Measurements from ENCODE around the gene AADACL4. TPM values are rescaled to one million over a fixed set of nuclear protein-coding genes. Genes with fewer than 3 reads are reported as not detected.

AADACL4 gene
- total RNA-seq, 1 donor from 2014 or later: not detected

- Histone ChIP-seq H3K4me1 (ENCODE audit: control insufficient read depth in 3 of 3, insufficient read depth in 3 of 3, low read length in 3 of 3) (peaks cover 36 to 47% (median 42%) of the 10 kb centered on the region in 3 donors), H3K4me3 (ENCODE audit: low read length in 3 of 3) (no peak overlapping the region), H3K27ac (ENCODE audit: low read depth, low read length) (no peak overlapping the region), H3K36me3 (ENCODE audit: control insufficient read depth in 3 of 3, insufficient read depth in 3 of 3, low read length in 3 of 3) (peaks cover 10 to 29% (median 18%) of the 10 kb centered on the region in 3 donors), H3K27me3 (ENCODE audit: control insufficient read depth in 3 of 3, insufficient read depth in 3 of 3, low read length in 3 of 3) (no peaks in the 10 kb centered on the region), H3K9me3 (ENCODE audit: control insufficient read depth in 3 of 3, low read length in 3 of 3) (no peaks in the 10 kb centered on the region), H3K9ac (ENCODE audit: low read depth in 1 of 3, low read length in 3 of 3) (no peak overlapping the region)
Observed at GRCh38 chr1:12610305-12610935, 33.5 kb upstream of the AADACL4 start.

GRCh38 chr1:12610941-12611340 is 32.9 kb upstream of the AADACL4 start:
- H3K9ac ChIP-seq (ENCODE audit: low read depth in 1 of 3, low read length in 3 of 3): no peak overlapping the region
- H3K9me3 ChIP-seq (ENCODE audit: control insufficient read depth in 3 of 3, low read length in 3 of 3): no peaks in the 10 kb centered on the region
- H3K4me3 ChIP-seq (ENCODE audit: low read length in 3 of 3): no peak overlapping the region
- no peak overlapping the region for H3K27ac ChIP-seq (ENCODE audit: low read depth, low read length)
- no peaks in the 10 kb centered on the region for H3K27me3 ChIP-seq (ENCODE audit: control insufficient read depth in 3 of 3, insufficient read depth in 3 of 3, low read length in 3 of 3)
- peaks cover 41 to 52% (median 46%) of the 10 kb centered on the region in 3 donors for H3K4me1 ChIP-seq (ENCODE audit: control insufficient read depth in 3 of 3, insufficient read depth in 3 of 3, low read length in 3 of 3)
- peaks cover 10 to 29% (median 18%) of the 10 kb centered on the region in 3 donors for H3K36me3 ChIP-seq (ENCODE audit: control insufficient read depth in 3 of 3, insufficient read depth in 3 of 3, low read length in 3 of 3)

- Histone ChIP-seq H3K27ac (ENCODE audit: low read depth, low read length) (no peak overlapping the region), H3K9me3 (ENCODE audit: control insufficient read depth in 3 of 3, low read length in 3 of 3) (no peaks in the 10 kb centered on the region), H3K4me3 (ENCODE audit: low read length in 3 of 3) (no peak overlapping the region), H3K27me3 (ENCODE audit: control insufficient read depth in 3 of 3, insufficient read depth in 3 of 3, low read length in 3 of 3) (no peaks in the 10 kb centered on the region), H3K36me3 (ENCODE audit: control insufficient read depth in 3 of 3, insufficient read depth in 3 of 3, low read length in 3 of 3) (peaks cover 6 to 27% (median 18%) of the 10 kb centered on the region in 3 donors), H3K4me1 (ENCODE audit: control insufficient read depth in 3 of 3, insufficient read depth in 3 of 3, low read length in 3 of 3) (peaks cover 42 to 55% (median 47%) of the 10 kb centered on the region in 3 donors), H3K9ac (ENCODE audit: low read depth in 1 of 3, low read length in 3 of 3) (no peak overlapping the region)
Observed at GRCh38 chr1:12613180-12613579, 30.7 kb upstream of the AADACL4 start.

GRCh38 chr1:12614402-12615158 is 29.3 kb upstream of the AADACL4 start:
- H3K27me3 ChIP-seq (ENCODE audit: control insufficient read depth in 3 of 3, insufficient read depth in 3 of 3, low read length in 3 of 3): no peaks in the 10 kb centered on the region
- peaks cover 40 to 55% (median 47%) of the 10 kb centered on the region in 3 donors for H3K4me1 ChIP-seq (ENCODE audit: control insufficient read depth in 3 of 3, insufficient read depth in 3 of 3, low read length in 3 of 3)
- peaks cover 6 to 22% (median 18%) of the 10 kb centered on the region in 3 donors for H3K36me3 ChIP-seq (ENCODE audit: control insufficient read depth in 3 of 3, insufficient read depth in 3 of 3, low read length in 3 of 3)
- H3K4me3 ChIP-seq (ENCODE audit: low read length in 3 of 3): peak overlapping the region; percentile 68 to 83 (median 81)
- H3K9me3 ChIP-seq (ENCODE audit: control insufficient read depth in 3 of 3, low read length in 3 of 3): no peaks in the 10 kb centered on the region
- peak overlapping the region; percentile 98 for H3K27ac ChIP-seq (ENCODE audit: low read depth, low read length)
- H3K9ac ChIP-seq (ENCODE audit: low read depth in 1 of 3, low read length in 3 of 3): peak overlapping the region; percentile 95 to 97 (median 95)

- Histone ChIP-seq H3K9ac (ENCODE audit: low read depth in 1 of 3, low read length in 3 of 3) (peak overlapping the region; percentile 95 to 97 (median 95)), H3K27ac (ENCODE audit: low read depth, low read length) (peak overlapping the region; percentile 98), H3K27me3 (ENCODE audit: control insufficient read depth in 3 of 3, insufficient read depth in 3 of 3, low read length in 3 of 3) (no peaks in the 10 kb centered on the region), H3K4me3 (ENCODE audit: low read length in 3 of 3) (peak overlapping the region; percentile 68 to 83 (median 81)), H3K4me1 (ENCODE audit: control insufficient read depth in 3 of 3, insufficient read depth in 3 of 3, low read length in 3 of 3) (peaks cover 45 to 59% (median 51%) of the 10 kb centered on the region in 3 donors), H3K9me3 (ENCODE audit: control insufficient read depth in 3 of 3, low read length in 3 of 3) (no peaks in the 10 kb centered on the region), H3K36me3 (ENCODE audit: control insufficient read depth in 3 of 3, insufficient read depth in 3 of 3, low read length in 3 of 3) (peaks cover 5 to 18% (median 16%) of the 10 kb centered on the region in 3 donors)
Observed at GRCh38 chr1:12615159-12615864, 28.6 kb upstream of the AADACL4 start.

GRCh38 chr1:12615865-12616708 is 27.8 kb upstream of the AADACL4 start:
- Histone ChIP-seq H3K9me3 (ENCODE audit: control insufficient read depth in 3 of 3, low read length in 3 of 3) (no peaks in the 10 kb centered on the region), H3K9ac (ENCODE audit: low read depth in 1 of 3, low read length in 3 of 3) (peak overlapping the region; percentile 95 to 97 (median 95)), H3K4me1 (ENCODE audit: control insufficient read depth in 3 of 3, insufficient read depth in 3 of 3, low read length in 3 of 3) (peaks cover 51 to 65% (median 54%) of the 10 kb centered on the region in 3 donors), H3K27me3 (ENCODE audit: control insufficient read depth in 3 of 3, insufficient read depth in 3 of 3, low read length in 3 of 3) (no peaks in the 10 kb centered on the region), H3K27ac (ENCODE audit: low read depth, low read length) (peak overlapping the region; percentile 98), H3K4me3 (ENCODE audit: low read length in 3 of 3) (peak overlapping the region; percentile 68 to 83 (median 81)), H3K36me3 (ENCODE audit: control insufficient read depth in 3 of 3, insufficient read depth in 3 of 3, low read length in 3 of 3) (peaks cover 5 to 12% (median 12%) of the 10 kb centered on the region in 3 donors)

- Histone ChIP-seq H3K9me3 (ENCODE audit: control insufficient read depth in 3 of 3, low read length in 3 of 3) (no peaks in the 10 kb centered on the region), H3K4me1 (ENCODE audit: control insufficient read depth in 3 of 3, insufficient read depth in 3 of 3, low read length in 3 of 3) (peaks cover 53 to 71% (median 56%) of the 10 kb centered on the region in 3 donors)
Observed at GRCh38 chr1:12616709-12617373, 27.0 kb upstream of the AADACL4 start.

GRCh38 chr1:12617511-12617900 is 26.4 kb upstream of the AADACL4 start:
- Histone ChIP-seq H3K27ac (ENCODE audit: low read depth, low read length) (peak overlapping the region; percentile 98), H3K9me3 (ENCODE audit: control insufficient read depth in 3 of 3, low read length in 3 of 3) (no peaks in the 10 kb centered on the region), H3K27me3 (ENCODE audit: control insufficient read depth in 3 of 3, insufficient read depth in 3 of 3, low read length in 3 of 3) (no peaks in the 10 kb centered on the region), H3K4me3 (ENCODE audit: low read length in 3 of 3) (peak overlapping the region; percentile 68 to 83 (median 81)), H3K9ac (ENCODE audit: low read depth in 1 of 3, low read length in 3 of 3) (peak overlapping the region; percentile 95 to 97 (median 95)), H3K4me1 (ENCODE audit: control insufficient read depth in 3 of 3, insufficient read depth in 3 of 3, low read length in 3 of 3) (peaks cover 60 to 72% (median 63%) of the 10 kb centered on the region in 3 donors), H3K36me3 (ENCODE audit: control insufficient read depth in 3 of 3, insufficient read depth in 3 of 3, low read length in 3 of 3) (peaks cover 0 to 3% (median 0%) of the 10 kb centered on the region in 3 donors)

More at GRCh38 chr1:12616709-12617373, 27.0 kb upstream of the AADACL4 start:
- Histone ChIP-seq H3K27ac (ENCODE audit: low read depth, low read length) (peak overlapping the region; percentile 98), H3K27me3 (ENCODE audit: control insufficient read depth in 3 of 3, insufficient read depth in 3 of 3, low read length in 3 of 3) (no peaks in the 10 kb centered on the region), H3K9ac (ENCODE audit: low read depth in 1 of 3, low read length in 3 of 3) (peak overlapping the region; percentile 95 to 97 (median 95)), H3K4me3 (ENCODE audit: low read length in 3 of 3) (peak overlapping the region; percentile 68 to 83 (median 81)), H3K36me3 (ENCODE audit: control insufficient read depth in 3 of 3, insufficient read depth in 3 of 3, low read length in 3 of 3) (peaks cover 5 to 6% (median 5%) of the 10 kb centered on the region in 3 donors)
